ENCODE results near the gene ZNF692. TPM values are rescaled to one million over a fixed set of nuclear protein-coding genes. Genes with fewer than 3 reads are reported as not detected.

The ZNF692 gene
- total and polyA plus RNA-seq, 2 donors (not counting 3 experiments of a cell fraction or from before 2014, with no cell fraction given) = 32.6 to 36.6 TPM

DNA sequence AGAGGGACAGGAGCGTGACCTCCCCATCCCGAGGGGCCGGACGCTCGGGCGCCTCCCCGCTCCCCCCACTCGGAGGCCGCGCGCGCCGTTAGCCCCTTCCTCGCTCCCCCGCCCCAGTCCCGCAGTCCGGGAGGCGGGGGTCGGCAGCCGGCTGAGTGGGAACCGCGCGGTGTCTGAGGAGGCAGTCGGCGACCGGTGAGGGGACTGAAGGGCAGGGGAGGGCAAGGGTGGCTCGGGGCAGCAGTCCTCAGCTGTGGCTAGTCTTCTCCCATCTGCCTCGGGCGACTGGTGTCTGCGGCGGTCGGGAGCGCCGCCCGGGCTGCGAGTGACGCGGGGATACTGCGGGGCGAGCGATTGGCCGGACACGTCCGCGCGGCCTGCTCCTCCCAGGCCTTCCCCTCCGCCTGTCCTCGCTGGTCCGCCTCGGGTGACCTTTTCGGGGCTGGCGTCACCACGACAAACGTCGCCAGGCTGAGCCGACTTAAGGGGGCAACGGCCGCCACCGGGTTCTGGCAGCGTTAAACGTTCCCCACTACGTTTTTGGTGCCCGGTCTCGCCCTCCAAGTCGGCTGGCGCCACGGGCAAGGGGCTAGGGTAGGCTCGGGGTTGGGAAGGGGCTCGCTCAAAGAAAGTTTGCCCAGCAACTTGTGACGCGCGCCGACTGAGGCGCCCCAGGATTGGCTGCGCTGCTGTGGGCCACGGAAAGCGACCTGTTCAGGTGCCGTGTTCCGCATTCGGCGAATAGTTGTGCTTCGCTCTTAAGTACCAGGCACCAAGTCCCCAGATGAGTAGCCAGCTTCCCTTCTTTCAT is 20.3 kb downstream of the ZNF692 start:
- BruUV-seq (replicated peaks) = no TSS peak
- dilution Hi-C loops (cut with MboI; ENCODE audit: extremely low pct_ligation_motif_present, low sequenced_read_pairs) = no loop called here
- DNase-seq (ENCODE audit: low read depth, low spot score) (peak; percentile 91), FAIRE-seq (no peak)
- Histone ChIP-seq H3K9me3 (replicated peaks; ENCODE audit: control insufficient read depth, insufficient read depth, low read length) (no peaks in the 10 kb centered on the region), H3K79me2 (ENCODE audit: control insufficient read depth, insufficient read depth, low read length) (peaks cover 17% of the 10 kb centered on the region), H3K27me3 (ENCODE audit: control insufficient read depth in 2 of 2, insufficient read depth in 2 of 2, low read length in 2 of 2) (no peaks in the 10 kb centered on the region), H3K9ac (replicated peaks; ENCODE audit: extremely low read depth, insufficient read depth, low read length) (peak overlapping the region; percentile 90), H3K9me1 (replicated peaks; ENCODE audit: control insufficient read depth, extremely low read depth, insufficient read depth, low read length) (no peaks in the 10 kb centered on the region), H3K4me2 (ENCODE audit: insufficient read depth, low read length) (peak overlapping the region; percentile 93), H3K4me1 (ENCODE audit: control insufficient read depth, extremely low read depth, insufficient read depth, low read length) (peaks cover 14% of the 10 kb centered on the region), H3K27ac (ENCODE audit: insufficient read depth, low read depth, low read length) (peak overlapping the region; percentile 83), H4K20me1 (replicated peaks; ENCODE audit: control insufficient read depth, extremely low read depth, insufficient read depth, low read length) (no peaks in the 10 kb centered on the region), H2AFZ (ENCODE audit: low read depth, low read length) (peak overlapping the region; percentile 73), H3K36me3 (ENCODE audit: control insufficient read depth in 2 of 2, extremely low read depth in 1 of 2, insufficient read depth in 2 of 2, low read length in 2 of 2) (no peaks in the 10 kb centered on the region), H3K4me3 (replicated peaks in 1 of 3; ENCODE audit: insufficient read depth in 1 of 3, low read depth in 1 of 3, low read length in 3 of 3) (peak overlapping the region; percentile 60 to 91 (median 83))
- intact Hi-C loops (cut with micrococcal nuclease) = loop anchor here (1.0 kb wide), 4 partner anchors 12 to 68 kb away; partner anchors contain the start of genes PGBD2 and ZNF692
- CTCF ChIA-PET = interaction anchor here (1.2 to 2.3 kb wide), 3 partner anchors 11 to 20 kb away, joined by 12 to 33 read pairs (median 17); partner anchors contain the start of genes SH3BP5L and ZNF692
- TF ChIP-seq, protein P1, sequence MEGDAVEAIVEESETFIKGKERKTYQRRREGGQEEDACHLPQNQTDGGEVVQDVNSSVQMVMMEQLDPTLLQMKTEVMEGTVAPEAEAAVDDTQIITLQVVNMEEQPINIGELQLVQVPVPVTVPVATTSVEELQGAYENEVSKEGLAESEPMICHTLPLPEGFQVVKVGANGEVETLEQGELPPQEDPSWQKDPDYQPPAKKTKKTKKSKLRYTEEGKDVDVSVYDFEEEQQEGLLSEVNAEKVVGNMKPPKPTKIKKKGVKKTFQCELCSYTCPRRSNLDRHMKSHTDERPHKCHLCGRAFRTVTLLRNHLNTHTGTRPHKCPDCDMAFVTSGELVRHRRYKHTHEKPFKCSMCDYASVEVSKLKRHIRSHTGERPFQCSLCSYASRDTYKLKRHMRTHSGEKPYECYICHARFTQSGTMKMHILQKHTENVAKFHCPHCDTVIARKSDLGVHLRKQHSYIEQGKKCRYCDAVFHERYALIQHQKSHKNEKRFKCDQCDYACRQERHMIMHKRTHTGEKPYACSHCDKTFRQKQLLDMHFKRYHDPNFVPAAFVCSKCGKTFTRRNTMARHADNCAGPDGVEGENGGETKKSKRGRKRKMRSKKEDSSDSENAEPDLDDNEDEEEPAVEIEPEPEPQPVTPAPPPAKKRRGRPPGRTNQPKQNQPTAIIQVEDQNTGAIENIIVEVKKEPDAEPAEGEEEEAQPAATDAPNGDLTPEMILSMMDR (IDR thresholded peaks at IDR 0.05; ENCODE audit: extremely low read depth in 1 of 2, insufficient read depth in 1 of 2, low read depth in 1 of 2, low read length in 2 of 2) = no peak
- no peak for TF ChIP-seq JUN (IDR thresholded peaks at IDR 0.05; ENCODE audit: borderline replicate concordance, insufficient read depth, insufficient read length, low read depth)
- peak; percentile 77 for TF ChIP-seq POLR2AphosphoS5 (IDR thresholded peaks at IDR 0.05; ENCODE audit: insufficient read depth, low read depth, low read length)
- TF ChIP-seq POLR2A (IDR thresholded peaks at IDR 0.05; ENCODE audit: low read depth, low read length) = no peak
- TF ChIP-seq GATA2 (IDR thresholded peaks at IDR 0.05; ENCODE audit: insufficient read depth, insufficient read length, low read depth, low read length) = no peak
- no peak for TF ChIP-seq MYC (IDR thresholded peaks at IDR 0.05; ENCODE audit: low read depth, low read length)
- POLR2A ChIA-PET = interaction anchor here (0.9 to 3.1 kb wide), 5 partner anchors 10 to 35 kb away, joined by 6 to 14 read pairs (median 9); partner anchors contain the start of genes SH3BP5L and ZNF692
